GM12865 (cell line): Measurements from ENCODE around the gene MID1.

Experiments used
- DNase-seq: peaks from one replicate; pipeline ENCODE4 v3.0.0; 2010; ENCODE audit warnings: low read depth
- H3K4me3 ChIP-seq: 2 replicates; pipeline ENCODE4 v1.5.1; 2011; ENCODE audit warnings: mild to moderate bottlenecking, low read depth, low read length, control low read depth
- CTCF ChIP-seq: IDR thresholded peaks from 2 replicates; pipeline ENCODE4 v1.5.1; 2011; ENCODE audit warnings: low read length, control low read depth, low read depth, inconsistent platforms; ENCODE audit not compliant: insufficient read depth; ENCODE audit errors: missing control alignments

Gene MID1

GRCh38 chrX:10416424-10416823 is 204.0 kb downstream of the MID1 start:
- H3K4me3 ChIP-seq, result no peak overlapping the region
- no peak for DNase-seq
- no peak for TF ChIP-seq CTCF

- no peak for TF ChIP-seq CTCF
- DNase-seq, result no peak
- no peak overlapping the region for H3K4me3 ChIP-seq
Observed at GRCh38 chrX:10415306-10416001, 204.9 kb downstream of the MID1 start.

- no peak for DNase-seq
- TF ChIP-seq CTCF, result no peak
- no peak overlapping the region for H3K4me3 ChIP-seq
Observed at GRCh38 chrX:10414862-10415261, 205.5 kb downstream of the MID1 start.

GRCh38 chrX:10414156-10414824 is 206.1 kb downstream of the MID1 start:
- DNase-seq, result no peak
- TF ChIP-seq CTCF, result no peak
- H3K4me3 ChIP-seq, result no peak overlapping the region

- no peak for TF ChIP-seq CTCF
- no peak overlapping the region for H3K4me3 ChIP-seq
- DNase-seq, result no peak
Observed at GRCh38 chrX:10404436-10404835, 215.9 kb downstream of the MID1 start.

GRCh38 chrX:10401239-10401638 is 219.1 kb downstream of the MID1 start:
- peak; percentile 1 for DNase-seq
- no peak overlapping the region for H3K4me3 ChIP-seq
- TF ChIP-seq CTCF, result no peak
